Osteoblast (primary cell): Measurements from ENCODE around the gene GALR1. TPM values are rescaled to one million over a fixed set of nuclear protein-coding genes. Genes with fewer than 3 reads are reported as not detected.

ENCODE experiments used
- DNase-seq: peaks from one replicate; pipeline ENCODE4 v3.0.0; 2011; ENCODE audit warnings: low spot score, mixed read lengths; ENCODE audit not compliant: insufficient read length; ENCODE audit errors: missing footprints
- H2AFZ ChIP-seq: 2 replicates; pipeline ENCODE4 v1.6.0; 2011; ENCODE audit warnings: mild to moderate bottlenecking, low read length
- H3K27ac ChIP-seq: 2 replicates; pipeline ENCODE4 v1.5.1; 2011; ENCODE audit warnings: mild to moderate bottlenecking, low read depth, low read length, moderate library complexity
- H3K27me3 ChIP-seq: 2 replicates; pipeline ENCODE4 v1.6.0; 2012; ENCODE audit warnings: mild to moderate bottlenecking, control low read depth, inconsistent platforms, low read length, moderate library complexity; ENCODE audit not compliant: insufficient read depth
- H3K36me3 ChIP-seq: 2 replicates; pipeline ENCODE4 v1.5.1; 2011; ENCODE audit warnings: mild to moderate bottlenecking, low read length, control low read depth, moderate library complexity; ENCODE audit not compliant: insufficient read depth
- H3K4me1 ChIP-seq: 2 replicates; pipeline ENCODE4 v1.5.1; 2011; ENCODE audit warnings: mild to moderate bottlenecking, low read length, control low read depth, moderate library complexity; ENCODE audit not compliant: insufficient read depth
- H3K4me2 ChIP-seq: 2 replicates; pipeline ENCODE4 v1.6.0; 2011; ENCODE audit warnings: mild to moderate bottlenecking, low read length; ENCODE audit not compliant: insufficient read depth
- H3K4me3 ChIP-seq: fragments of 200-600 bp; sonication (generic); 3 replicates; pipeline ENCODE4 v1.5.1; 2012; ENCODE audit warnings: mild to moderate bottlenecking, low read length, inconsistent platforms; ENCODE audit not compliant: insufficient read depth
- H3K79me2 ChIP-seq: 2 replicates; pipeline ENCODE4 v1.6.0; 2012; ENCODE audit warnings: mild to moderate bottlenecking, low read length, control low read depth, inconsistent platforms; ENCODE audit not compliant: insufficient read depth
- H3K9me3 ChIP-seq: 2 replicates; pipeline ENCODE4 v1.5.1; 2011; ENCODE audit warnings: low read depth, low read length, control low read depth
- H4K20me1 ChIP-seq: 2 replicates; pipeline ENCODE4 v1.6.0; 2012; ENCODE audit warnings: mild to moderate bottlenecking, low read length, control low read depth; ENCODE audit not compliant: insufficient read depth
- total RNA-seq: library from RNA; depleted of rRNA; stranded (reverse); fragments of >200 nt; gene quantifications from 2 replicates; pipeline ENCODE4 v1.2.3, GENCODE V29; 2012
- TF ChIP-seq, protein P1 (sequence below): IDR thresholded peaks from 2 replicates; pipeline ENCODE4 v1.5.1; 2011; ENCODE audit warnings: mild to moderate bottlenecking, low read depth, low read length, moderate library complexity; ENCODE audit errors: extremely low read depth

Gene GALR1
- total RNA-seq, 1 donor = not detected

DNA sequence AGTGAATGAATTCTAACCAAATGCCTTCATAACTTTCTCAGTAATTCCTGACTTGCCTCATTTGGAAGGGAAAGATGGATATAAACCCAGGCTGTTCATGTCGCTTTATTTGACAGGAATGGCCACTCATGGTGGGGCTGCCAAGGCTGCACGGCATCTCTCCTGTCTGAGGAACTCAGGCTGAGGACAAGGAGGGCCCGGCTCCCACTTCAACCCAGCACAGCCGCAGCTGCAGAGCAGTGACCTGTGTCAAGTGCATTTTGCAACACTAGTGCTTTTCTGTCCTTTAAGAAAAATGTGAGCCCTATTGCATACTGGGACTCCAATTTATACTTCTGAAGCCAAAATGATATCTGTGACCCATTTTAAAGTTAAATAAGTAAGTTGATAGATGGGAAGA lies 45.8 kb upstream of the GALR1 start:
- H2AFZ ChIP-seq = no peak overlapping the region
- TF ChIP-seq, protein P1, sequence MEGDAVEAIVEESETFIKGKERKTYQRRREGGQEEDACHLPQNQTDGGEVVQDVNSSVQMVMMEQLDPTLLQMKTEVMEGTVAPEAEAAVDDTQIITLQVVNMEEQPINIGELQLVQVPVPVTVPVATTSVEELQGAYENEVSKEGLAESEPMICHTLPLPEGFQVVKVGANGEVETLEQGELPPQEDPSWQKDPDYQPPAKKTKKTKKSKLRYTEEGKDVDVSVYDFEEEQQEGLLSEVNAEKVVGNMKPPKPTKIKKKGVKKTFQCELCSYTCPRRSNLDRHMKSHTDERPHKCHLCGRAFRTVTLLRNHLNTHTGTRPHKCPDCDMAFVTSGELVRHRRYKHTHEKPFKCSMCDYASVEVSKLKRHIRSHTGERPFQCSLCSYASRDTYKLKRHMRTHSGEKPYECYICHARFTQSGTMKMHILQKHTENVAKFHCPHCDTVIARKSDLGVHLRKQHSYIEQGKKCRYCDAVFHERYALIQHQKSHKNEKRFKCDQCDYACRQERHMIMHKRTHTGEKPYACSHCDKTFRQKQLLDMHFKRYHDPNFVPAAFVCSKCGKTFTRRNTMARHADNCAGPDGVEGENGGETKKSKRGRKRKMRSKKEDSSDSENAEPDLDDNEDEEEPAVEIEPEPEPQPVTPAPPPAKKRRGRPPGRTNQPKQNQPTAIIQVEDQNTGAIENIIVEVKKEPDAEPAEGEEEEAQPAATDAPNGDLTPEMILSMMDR = no peak
- no peak for DNase-seq
- no peaks in the 10 kb centered on the region for H3K36me3 ChIP-seq
- no peaks in the 10 kb centered on the region for H4K20me1 ChIP-seq
- H3K79me2 ChIP-seq = no peaks in the 10 kb centered on the region
- no peak overlapping the region for H3K4me2 ChIP-seq
- no peak overlapping the region for H3K27ac ChIP-seq
- H3K4me1 ChIP-seq = peaks cover 19% of the 10 kb centered on the region
- H3K4me3 ChIP-seq = no peak overlapping the region
- H3K27me3 ChIP-seq = no peaks in the 10 kb centered on the region
- no peaks in the 10 kb centered on the region for H3K9me3 ChIP-seq

DNA sequence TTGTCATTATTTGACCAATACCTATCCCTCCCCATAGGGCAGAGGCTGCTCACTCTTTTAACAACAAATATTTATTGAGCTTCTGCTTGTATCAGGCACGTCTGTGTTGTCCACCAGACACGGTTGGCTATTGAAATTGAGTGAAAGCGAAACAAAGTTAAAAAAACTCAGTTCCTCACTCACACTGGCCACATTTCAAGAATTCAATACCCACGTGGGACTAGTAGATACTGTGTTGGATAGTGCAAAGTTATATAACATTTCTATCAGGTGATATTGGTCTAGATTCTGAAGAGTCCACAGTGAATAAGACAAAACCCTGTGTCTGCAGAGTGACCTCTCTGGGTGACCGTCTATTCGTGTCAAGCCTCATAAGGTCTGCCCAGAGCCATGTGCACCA lies 43.9 kb upstream of the GALR1 start:
- Histone ChIP-seq H3K79me2 (no peaks in the 10 kb centered on the region), H3K36me3 (no peaks in the 10 kb centered on the region), H3K4me2 (no peak overlapping the region), H3K9me3 (no peaks in the 10 kb centered on the region), H2AFZ (no peak overlapping the region), H3K4me3 (no peak overlapping the region), H3K27me3 (no peaks in the 10 kb centered on the region), H4K20me1 (no peaks in the 10 kb centered on the region), H3K4me1 (peaks cover 26% of the 10 kb centered on the region), H3K27ac (no peak overlapping the region)
- no peak for DNase-seq
- TF ChIP-seq, protein P1 = no peak

DNA sequence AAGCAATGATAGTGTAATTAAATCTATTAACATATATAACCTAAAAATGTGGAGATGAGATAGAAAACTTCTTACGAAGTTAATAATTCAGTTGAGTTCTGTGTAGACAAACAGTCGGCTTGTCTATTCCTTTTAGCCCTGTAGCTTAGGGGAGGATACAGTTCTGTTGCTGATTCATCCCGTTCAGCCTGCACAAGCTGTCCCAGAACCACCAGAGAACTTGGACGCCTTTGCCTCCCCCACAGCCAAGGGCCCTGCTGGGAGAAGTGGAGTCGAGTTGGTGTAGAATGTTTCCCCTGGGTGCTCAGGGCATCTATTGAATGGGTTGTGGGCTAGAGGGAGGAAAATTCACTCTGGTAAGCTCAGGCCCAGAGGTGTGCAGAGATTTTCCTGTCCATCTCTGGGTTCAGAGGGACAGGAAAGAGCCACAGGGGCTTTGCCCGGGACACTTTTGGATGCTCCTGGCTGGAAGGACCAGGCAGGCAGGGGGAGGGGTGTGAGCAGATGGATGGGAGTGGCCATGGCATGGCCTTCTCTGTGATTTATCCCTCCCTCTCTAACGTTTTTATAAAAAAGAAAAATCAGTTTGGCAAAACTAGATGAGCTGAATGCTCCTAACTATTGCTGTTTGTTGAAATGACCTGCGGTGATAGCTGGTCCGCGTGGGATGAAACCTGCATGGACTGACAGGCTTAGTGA lies 42.8 kb upstream of the GALR1 start:
- DNase-seq = peak; percentile 91
- peak overlapping the region; percentile 7 for H2AFZ ChIP-seq

DNA sequence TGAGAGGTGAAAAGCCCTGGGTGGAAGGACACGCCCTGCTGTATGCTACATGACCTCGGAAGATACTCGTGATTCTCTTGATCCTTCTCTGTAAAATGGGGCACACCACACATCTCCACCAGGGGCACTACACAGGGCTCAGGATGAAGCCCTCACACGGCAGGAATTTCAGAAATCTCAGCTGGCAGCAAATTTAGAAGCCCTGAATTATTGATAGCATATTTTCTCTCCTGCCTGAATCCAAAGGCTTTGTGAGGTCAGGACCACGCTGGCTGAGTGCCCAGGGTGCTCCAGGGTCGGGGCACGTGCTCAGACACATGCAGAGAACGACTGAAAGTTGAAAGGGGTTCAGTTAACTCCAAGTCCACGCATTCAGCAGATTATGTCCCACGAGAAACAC lies 42.1 kb upstream of the GALR1 start:
- peak; percentile 87 for DNase-seq
- Histone ChIP-seq H3K27ac (peak overlapping the region; percentile 56), H3K4me2 (peak overlapping the region; percentile 81), H4K20me1 (no peaks in the 10 kb centered on the region), H3K36me3 (no peaks in the 10 kb centered on the region), H3K9me3 (no peaks in the 10 kb centered on the region), H3K4me3 (peak overlapping the region; percentile 33), H2AFZ (peak overlapping the region; percentile 81), H3K79me2 (no peaks in the 10 kb centered on the region), H3K4me1 (peaks cover 26% of the 10 kb centered on the region), H3K27me3 (no peaks in the 10 kb centered on the region)
- TF ChIP-seq, protein P1 = peak; percentile 84

More for the DNA sequence above, 42.8 kb upstream of the GALR1 start:
- H4K20me1 ChIP-seq = no peaks in the 10 kb centered on the region
- no peak overlapping the region for H3K4me3 ChIP-seq
- no peaks in the 10 kb centered on the region for H3K27me3 ChIP-seq
- H3K36me3 ChIP-seq = no peaks in the 10 kb centered on the region
- H3K4me2 ChIP-seq = no peak overlapping the region
- TF ChIP-seq, protein P1 = no peak
- H3K79me2 ChIP-seq = no peaks in the 10 kb centered on the region
- H3K4me1 ChIP-seq = peaks cover 26% of the 10 kb centered on the region
- no peaks in the 10 kb centered on the region for H3K9me3 ChIP-seq
- H3K27ac ChIP-seq = no peak overlapping the region
